ENCODE measurements around the gene IRS2. TPM values are rescaled to one million over a fixed set of nuclear protein-coding genes. Genes with fewer than 3 reads are reported as not detected.

The IRS2 gene
- total RNA-seq, 2 experiments from 2014 or later, result 2.8 TPM

DNA sequence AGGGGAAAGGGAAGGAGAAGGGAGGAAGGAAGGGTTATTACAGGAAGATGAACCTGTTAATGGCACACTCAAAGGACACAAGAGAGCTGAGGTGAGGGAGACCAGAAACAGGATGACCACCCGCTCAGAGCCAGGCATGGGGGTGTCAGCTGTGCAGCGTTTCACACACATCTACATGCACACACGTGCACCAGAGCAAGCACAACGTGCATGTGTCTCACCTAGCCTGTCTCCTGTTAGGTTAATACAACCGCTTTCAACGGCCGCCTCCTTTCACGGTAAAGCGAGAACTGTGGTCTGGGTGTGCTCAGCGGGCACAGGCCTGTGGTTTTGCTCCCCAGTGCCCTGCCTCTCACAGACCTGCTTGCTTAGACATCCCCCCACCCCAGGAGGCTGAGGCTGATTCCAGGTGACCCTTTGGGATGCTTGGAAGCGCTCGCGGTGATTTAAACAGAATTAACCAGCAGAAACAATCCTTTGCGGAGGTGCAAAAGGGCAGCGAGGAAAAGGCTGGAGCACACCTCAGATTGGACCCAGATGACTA, 27.4 kb downstream of the IRS2 start:
- no peak overlapping the region for H3K27ac Mint-ChIP-seq
- H3K4me3 Mint-ChIP-seq, result no peak overlapping the region
- H3K9me3 Mint-ChIP-seq, result no peaks in the 10 kb centered on the region
- CTCF ChIA-PET, result no interaction called here
- H3K36me3 Mint-ChIP-seq (ENCODE audit: low read depth), result peaks cover 5% of the 10 kb centered on the region
- POLR2A ChIA-PET, result interaction anchor here (1.2 kb wide), 1 partner anchor 22 kb away, joined by 3 read pairs; no protein-coding TSS in a partner anchor
- intact Hi-C loops (cut with micrococcal nuclease), result no loop called here
- ATAC-seq (no peak), DNase-seq (no peak)
- peaks cover 27% of the 10 kb centered on the region for H3K4me1 Mint-ChIP-seq (ENCODE audit: low read depth)
- TF ChIP-seq, protein P1, sequence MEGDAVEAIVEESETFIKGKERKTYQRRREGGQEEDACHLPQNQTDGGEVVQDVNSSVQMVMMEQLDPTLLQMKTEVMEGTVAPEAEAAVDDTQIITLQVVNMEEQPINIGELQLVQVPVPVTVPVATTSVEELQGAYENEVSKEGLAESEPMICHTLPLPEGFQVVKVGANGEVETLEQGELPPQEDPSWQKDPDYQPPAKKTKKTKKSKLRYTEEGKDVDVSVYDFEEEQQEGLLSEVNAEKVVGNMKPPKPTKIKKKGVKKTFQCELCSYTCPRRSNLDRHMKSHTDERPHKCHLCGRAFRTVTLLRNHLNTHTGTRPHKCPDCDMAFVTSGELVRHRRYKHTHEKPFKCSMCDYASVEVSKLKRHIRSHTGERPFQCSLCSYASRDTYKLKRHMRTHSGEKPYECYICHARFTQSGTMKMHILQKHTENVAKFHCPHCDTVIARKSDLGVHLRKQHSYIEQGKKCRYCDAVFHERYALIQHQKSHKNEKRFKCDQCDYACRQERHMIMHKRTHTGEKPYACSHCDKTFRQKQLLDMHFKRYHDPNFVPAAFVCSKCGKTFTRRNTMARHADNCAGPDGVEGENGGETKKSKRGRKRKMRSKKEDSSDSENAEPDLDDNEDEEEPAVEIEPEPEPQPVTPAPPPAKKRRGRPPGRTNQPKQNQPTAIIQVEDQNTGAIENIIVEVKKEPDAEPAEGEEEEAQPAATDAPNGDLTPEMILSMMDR (IDR thresholded peaks at IDR 0.05), result no peak
- H3K27me3 Mint-ChIP-seq, result no peaks in the 10 kb centered on the region

DNA sequence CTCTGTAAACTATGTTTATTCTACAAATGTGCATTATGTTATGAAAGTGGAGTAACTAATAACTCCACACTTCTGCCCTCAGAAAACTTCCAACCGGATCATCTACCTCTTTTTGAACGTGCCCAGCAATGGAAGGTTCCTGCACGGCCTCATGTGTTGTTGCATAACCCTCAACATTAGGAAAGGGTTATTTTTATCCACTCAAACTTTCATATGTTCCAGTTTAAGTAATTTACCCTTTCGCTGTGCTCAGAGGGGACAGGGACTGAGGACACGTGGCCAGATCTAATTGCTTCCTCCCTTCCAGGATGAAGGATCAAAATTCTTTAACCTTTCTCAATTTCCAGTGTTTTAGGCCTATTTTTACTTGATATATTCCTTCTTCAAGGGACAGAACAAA, 29.6 kb downstream of the IRS2 start:
- intact Hi-C loops (cut with micrococcal nuclease), result no loop called here
- ChIA-PET POLR2A (interaction anchor here (0.5 kb wide), 1 partner anchor 11 kb away, joined by 4 read pairs; no protein-coding TSS in a partner anchor), CTCF (no interaction called here)
- no peaks in the 10 kb centered on the region for H3K27me3 Mint-ChIP-seq
- no peaks in the 10 kb centered on the region for H3K9me3 Mint-ChIP-seq
- peaks cover 18% of the 10 kb centered on the region for H3K4me1 Mint-ChIP-seq (ENCODE audit: low read depth)
- H3K4me3 Mint-ChIP-seq, result no peak overlapping the region
- ATAC-seq (no peak), DNase-seq (no peak)
- peaks cover 12% of the 10 kb centered on the region for H3K36me3 Mint-ChIP-seq (ENCODE audit: low read depth)
- no peak overlapping the region for H3K27ac Mint-ChIP-seq
- TF ChIP-seq, protein P1 (IDR thresholded peaks at IDR 0.05), result no peak

DNA sequence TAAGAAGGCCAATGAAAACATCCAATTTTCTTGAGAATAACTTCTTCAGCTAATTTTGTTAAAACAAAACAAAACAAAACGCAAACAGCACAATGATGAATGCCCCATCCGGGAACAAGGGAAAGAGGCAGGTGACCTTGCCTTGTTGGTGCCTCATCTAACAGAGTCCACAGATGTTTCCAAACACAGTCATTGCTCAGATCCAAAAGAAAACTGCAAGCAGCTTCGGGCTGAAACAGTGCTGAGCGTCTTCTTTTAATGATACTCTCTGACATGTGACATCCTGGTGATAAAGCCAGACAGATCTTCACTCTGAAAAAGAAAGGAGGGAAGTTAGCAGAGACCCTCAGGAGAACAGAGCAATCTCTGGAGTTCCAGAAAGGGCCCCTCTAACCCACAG, 30.4 kb downstream of the IRS2 start:
- Mint-ChIP-seq H3K27me3 (no peaks in the 10 kb centered on the region), H3K4me1 (ENCODE audit: low read depth) (peaks cover 16% of the 10 kb centered on the region), H3K27ac (no peak overlapping the region), H3K4me3 (no peak overlapping the region), H3K36me3 (ENCODE audit: low read depth) (peaks cover 12% of the 10 kb centered on the region), H3K9me3 (no peaks in the 10 kb centered on the region)
- TF ChIP-seq, protein P1 (IDR thresholded peaks at IDR 0.05), result no peak
- POLR2A ChIA-PET, result no interaction called here
- CTCF ChIA-PET, result no interaction called here
- ATAC-seq (no peak), DNase-seq (no peak)
- intact Hi-C loops (cut with micrococcal nuclease), result no loop called here

DNA sequence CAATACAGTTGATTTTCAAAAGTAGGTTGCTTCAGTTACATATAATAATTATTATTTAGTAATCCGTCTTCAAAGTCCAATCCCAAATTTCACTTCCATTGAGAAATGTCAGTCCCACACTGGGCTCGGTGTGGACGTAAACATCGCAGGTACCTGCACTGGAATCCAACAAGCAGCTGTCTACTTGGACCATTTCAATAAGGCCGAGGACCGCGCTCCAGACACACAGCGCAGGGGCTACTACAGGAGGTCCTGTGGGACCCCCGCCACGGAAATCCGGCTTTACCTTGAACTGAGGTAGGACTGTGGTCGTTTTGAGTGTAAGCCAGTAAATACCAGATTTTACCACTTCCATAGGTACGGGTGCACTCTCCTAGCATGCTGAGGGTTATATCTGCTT, 30.8 kb downstream of the IRS2 start:
- H3K4me1 Mint-ChIP-seq (ENCODE audit: low read depth), result peaks cover 16% of the 10 kb centered on the region
- TF ChIP-seq, protein P1 (IDR thresholded peaks at IDR 0.05), result no peak
- CTCF ChIA-PET, result no interaction called here

DNA sequence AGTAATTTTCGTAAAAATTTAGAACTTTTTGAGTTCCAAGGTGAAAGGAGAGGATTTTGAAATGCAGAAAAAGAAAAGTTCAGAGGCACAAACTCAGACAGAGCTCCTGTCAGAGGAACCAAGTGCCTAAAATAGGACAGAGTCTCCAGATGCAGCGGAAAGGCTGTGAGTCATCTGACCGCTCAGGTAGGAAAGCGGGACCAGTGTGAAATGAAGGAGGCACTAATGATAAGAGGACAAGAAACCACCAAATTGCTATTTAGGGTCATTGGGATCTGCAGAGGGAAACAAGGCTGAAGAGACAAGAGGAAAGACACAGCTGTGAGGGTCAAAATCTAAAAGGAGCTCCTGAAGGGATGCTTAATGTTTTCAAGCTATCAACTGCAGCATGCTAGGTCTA, 34.9 kb downstream of the IRS2 start:
- ChIA-PET CTCF (no interaction called here), POLR2A (no interaction called here)

More for the DNA sequence above, 30.8 kb downstream of the IRS2 start:
- no peak for DNase-seq
- H3K27ac Mint-ChIP-seq, result no peak overlapping the region
- no peak for ATAC-seq
- H3K27me3 Mint-ChIP-seq, result no peaks in the 10 kb centered on the region
- no peak overlapping the region for H3K4me3 Mint-ChIP-seq
- intact Hi-C loops (cut with micrococcal nuclease), result no loop called here
- no peaks in the 10 kb centered on the region for H3K9me3 Mint-ChIP-seq
- peaks cover 12% of the 10 kb centered on the region for H3K36me3 Mint-ChIP-seq (ENCODE audit: low read depth)
- POLR2A ChIA-PET, result interaction anchor here (0.6 kb wide), 1 partner anchor 160 kb away, joined by 3 read pairs; no protein-coding TSS in a partner anchor

More for the DNA sequence above, 34.9 kb downstream of the IRS2 start:
- Mint-ChIP-seq H3K27ac (no peak overlapping the region), H3K4me1 (ENCODE audit: low read depth) (no peaks in the 10 kb centered on the region), H3K4me3 (no peak overlapping the region), H3K27me3 (no peaks in the 10 kb centered on the region), H3K9me3 (no peaks in the 10 kb centered on the region), H3K36me3 (ENCODE audit: low read depth) (peaks cover 12% of the 10 kb centered on the region)
- TF ChIP-seq, protein P1 (IDR thresholded peaks at IDR 0.05), result no peak
- ATAC-seq, result no peak
- intact Hi-C loops (cut with micrococcal nuclease), result no loop called here
- no peak for DNase-seq

All from activated CD8-positive, alpha-beta T cell treated with anti-CD3 and anti-CD28 coated beads for 36 hours (primary cell).